ENCODE results near the gene GJD4.

The GJD4 gene

GRCh38 chr10:35657621-35658020 is 52.5 kb downstream of the GJD4 start:
- DNase-seq (ENCODE audit: low spot score), result no peak
